22Rv1 (cell line): Measurements from ENCODE around the gene CLK3.
A peak's percentile ranks its signal among the peaks of the same experiment; 100 is the strongest.

Experiments used
- H3K27ac ChIP-seq: fragments of 450-650 bp; 2 replicates; pipeline ENCODE4 v1.5.1; 2017
- ZFX ChIP-seq: fragments of 450-650 bp; IDR thresholded peaks from 2 replicates; pipeline ENCODE4 v1.6.1; 2017; ENCODE audit warnings: antibody characterized with exemption, borderline replicate concordance
- TF ChIP-seq, protein P1 (sequence below): fragments of 450-650 bp; IDR thresholded peaks from 2 replicates; pipeline ENCODE4 v1.5.1; 2017; ENCODE audit warnings: mild to moderate bottlenecking

Gene CLK3

GRCh38 chr15:74615508-74616365 lies at the start of gene CLK3:
Gene CLK3, plus strand, starts transcription at chr15:74615836. Its CDS starts 3,361 bp downstream, at chr15:74619197.
- peak within 1 kb of the TSS; percentile 96 for H3K27ac ChIP-seq
- 0 out of 2 replicates have a peak, but pooled peaks have one; percentile 50 for TF ChIP-seq ZFX
- TF ChIP-seq, protein P1, sequence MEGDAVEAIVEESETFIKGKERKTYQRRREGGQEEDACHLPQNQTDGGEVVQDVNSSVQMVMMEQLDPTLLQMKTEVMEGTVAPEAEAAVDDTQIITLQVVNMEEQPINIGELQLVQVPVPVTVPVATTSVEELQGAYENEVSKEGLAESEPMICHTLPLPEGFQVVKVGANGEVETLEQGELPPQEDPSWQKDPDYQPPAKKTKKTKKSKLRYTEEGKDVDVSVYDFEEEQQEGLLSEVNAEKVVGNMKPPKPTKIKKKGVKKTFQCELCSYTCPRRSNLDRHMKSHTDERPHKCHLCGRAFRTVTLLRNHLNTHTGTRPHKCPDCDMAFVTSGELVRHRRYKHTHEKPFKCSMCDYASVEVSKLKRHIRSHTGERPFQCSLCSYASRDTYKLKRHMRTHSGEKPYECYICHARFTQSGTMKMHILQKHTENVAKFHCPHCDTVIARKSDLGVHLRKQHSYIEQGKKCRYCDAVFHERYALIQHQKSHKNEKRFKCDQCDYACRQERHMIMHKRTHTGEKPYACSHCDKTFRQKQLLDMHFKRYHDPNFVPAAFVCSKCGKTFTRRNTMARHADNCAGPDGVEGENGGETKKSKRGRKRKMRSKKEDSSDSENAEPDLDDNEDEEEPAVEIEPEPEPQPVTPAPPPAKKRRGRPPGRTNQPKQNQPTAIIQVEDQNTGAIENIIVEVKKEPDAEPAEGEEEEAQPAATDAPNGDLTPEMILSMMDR, result no peak

GRCh38 chr15:74568594-74568993 lies 47.0 kb upstream of the CLK3 start:
- TF ChIP-seq, protein P1, result no peak
- TF ChIP-seq ZFX, result no peak
- no peak overlapping the region for H3K27ac ChIP-seq

GRCh38 chr15:74569731-74570070 lies 45.9 kb upstream of the CLK3 start:
- no peak for TF ChIP-seq ZFX
- TF ChIP-seq, protein P1, result no peak
- no peak overlapping the region for H3K27ac ChIP-seq

- H3K27ac ChIP-seq, result no peak overlapping the region
- TF ChIP-seq, protein P1, result no peak
- TF ChIP-seq ZFX, result no peak
Observed at GRCh38 chr15:74571191-74571590, 44.4 kb upstream of the CLK3 start.

GRCh38 chr15:74573987-74574386 lies 41.6 kb upstream of the CLK3 start:
- no peak overlapping the region for H3K27ac ChIP-seq
- TF ChIP-seq ZFX, result no peak
- TF ChIP-seq, protein P1, result no peak

GRCh38 chr15:74578496-74578994 lies 37.1 kb upstream of the CLK3 start:
- TF ChIP-seq, protein P1, result no peak
- H3K27ac ChIP-seq, result no peak overlapping the region

DNA sequence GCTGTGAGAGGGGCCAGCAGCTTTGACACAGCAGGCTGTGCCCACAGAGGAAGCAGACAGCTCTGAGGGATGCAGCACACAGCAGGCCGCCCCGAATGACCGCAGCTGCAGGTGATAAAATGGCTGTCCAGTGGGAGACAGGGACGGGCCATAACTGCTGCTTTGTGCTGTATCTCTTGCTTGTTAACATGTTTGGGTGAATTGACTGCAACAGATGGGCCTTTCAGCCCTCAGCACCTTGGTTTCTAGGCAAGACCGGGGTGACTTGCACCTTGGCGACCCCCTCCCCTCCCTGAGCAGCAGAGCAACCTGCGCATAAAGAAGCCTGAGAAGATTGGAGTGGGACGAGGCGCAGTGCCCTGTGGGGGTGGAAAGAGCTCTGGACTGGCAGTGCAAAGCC lies 36.6 kb upstream of the CLK3 start:
- no peak overlapping the region for H3K27ac ChIP-seq
- no peak for TF ChIP-seq ZFX
- TF ChIP-seq, protein P1, result no peak
